Kasumi-1 (cell line): ENCODE measurements around the gene APC2.
"Not testable (repeated sequence)": the region's sequence is repeated elsewhere in the genome, so short reads cannot be mapped to it uniquely, and the experiment has no call there.

Experiments
- DNase-seq, 2 experiments: peaks; one replicate each; lab custom pipeline; 2025; lab: John Stamatoyannopoulos, UW

APC2 gene

DNA sequence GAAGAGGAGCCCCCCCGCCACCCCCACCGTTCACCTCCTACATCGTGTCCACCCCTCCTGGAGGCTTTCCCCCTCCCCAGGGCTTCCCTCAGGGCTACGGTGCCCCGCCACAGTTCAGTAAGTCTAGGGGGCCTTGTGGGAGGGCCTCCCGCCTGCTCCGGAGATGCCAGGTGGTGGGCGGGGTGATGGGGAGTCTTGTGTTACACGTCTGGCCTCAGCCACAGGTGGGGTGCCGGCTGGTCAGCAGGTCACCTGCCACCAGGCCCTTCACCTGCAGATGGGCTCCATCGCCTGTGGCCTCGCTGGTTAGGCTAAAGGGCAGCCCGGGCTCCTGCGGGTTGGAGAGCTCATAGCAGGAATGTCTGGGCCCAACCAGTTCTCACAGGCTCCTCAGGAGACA, 19.7 kb upstream of the APC2 start:
- DNase-seq: no peak

DNA sequence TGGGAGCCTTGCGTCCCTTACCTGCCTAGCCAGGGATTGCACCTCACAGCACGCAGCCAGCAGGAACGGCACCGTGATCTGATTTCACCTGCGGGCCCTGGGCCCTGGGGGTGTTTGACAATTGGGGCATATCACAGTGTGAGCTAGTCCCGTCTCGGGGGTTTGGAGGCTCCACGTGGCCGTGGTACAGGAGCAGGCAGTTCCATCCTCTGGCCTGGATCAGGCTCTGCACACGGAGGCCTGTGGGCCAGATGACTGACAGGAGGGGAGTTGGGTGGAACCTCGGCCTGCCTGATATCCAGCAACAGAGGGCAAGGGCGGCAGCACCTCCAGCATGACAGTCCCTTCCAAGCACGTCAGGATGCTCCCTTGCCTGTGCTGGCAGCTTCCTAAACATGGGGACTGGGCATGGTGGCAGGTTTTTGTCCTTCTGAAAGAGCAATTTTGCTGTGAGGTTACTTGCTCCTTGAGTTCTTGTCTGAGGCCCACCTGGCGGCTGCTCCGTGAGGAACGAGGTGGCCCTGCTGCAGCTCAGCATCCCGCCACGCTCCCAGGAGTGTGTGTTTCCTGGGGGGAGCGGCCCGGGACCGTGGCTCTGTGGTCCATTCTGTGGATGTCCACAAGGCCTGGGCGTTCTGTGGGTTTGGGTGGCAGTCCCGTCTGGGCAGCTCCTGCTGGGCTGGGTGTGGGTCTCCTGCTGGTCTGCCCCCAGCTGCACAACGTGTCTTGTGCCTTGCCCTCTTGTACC, 18.0 kb upstream of the APC2 start:
- no peak for DNase-seq

DNA sequence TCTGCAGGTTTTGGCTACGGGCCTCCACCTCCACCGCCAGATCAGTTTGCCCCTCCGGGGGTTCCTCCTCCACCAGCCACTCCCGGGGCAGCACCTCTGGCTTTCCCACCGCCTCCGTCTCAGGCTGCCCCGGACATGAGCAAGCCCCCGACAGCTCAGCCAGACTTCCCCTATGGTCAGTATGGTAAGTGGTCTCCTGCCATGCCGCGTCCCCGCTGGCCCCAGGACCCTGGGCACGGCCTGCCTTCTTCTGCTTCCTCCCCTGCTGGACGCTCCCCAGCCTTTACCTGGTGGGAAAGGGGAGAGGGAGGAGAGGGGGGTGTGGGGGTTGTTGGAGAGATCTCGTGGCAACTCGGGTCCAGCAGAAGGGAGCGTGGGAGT, 17.4 kb upstream of the APC2 start:
- no peak for DNase-seq

DNA sequence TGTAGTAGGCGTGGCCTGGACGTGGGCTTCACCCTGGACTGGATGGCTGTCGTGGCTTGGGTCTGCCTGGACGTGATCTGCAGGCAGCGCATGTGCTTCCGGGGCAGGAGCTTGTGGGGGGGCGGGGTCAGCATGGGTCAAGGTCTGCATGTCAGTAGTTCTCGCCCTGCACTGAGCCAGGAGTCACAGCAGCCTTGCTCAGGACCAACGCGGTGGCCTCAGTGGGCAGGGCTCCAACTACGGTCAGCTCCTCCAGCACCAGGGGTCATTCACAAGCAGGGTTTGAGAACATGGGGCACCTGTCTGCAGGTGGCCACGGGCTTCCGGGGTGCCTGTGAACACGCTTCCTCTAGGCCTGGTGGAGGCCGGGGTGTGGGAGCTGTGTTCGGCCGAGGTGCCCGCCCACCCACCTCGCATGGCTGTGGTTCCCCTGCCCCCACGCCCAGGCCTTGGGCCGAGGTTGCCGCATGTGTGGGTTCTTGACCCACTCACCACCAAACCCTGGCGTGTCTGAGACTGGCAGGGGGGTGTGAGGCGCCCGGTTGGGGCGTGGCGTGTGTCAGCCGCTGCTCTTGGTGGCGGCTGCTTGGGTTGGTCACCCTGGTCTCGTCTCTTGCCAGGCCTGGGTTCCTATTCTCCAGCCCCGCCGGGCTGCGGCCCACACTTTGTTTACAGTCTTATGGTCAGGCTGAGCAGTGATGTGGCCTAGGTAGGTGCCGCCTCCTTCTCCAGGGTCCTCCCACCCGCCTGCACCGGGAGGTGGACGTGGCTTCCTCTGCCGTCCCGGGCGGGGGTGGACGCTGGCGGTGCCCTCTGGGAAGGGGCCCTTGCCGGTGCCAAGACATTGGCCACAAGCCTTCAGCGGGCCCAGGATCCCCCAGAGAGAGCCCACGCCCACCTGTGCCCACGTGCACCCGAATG, 16.5 kb upstream of the APC2 start:
- no peak for DNase-seq

DNA sequence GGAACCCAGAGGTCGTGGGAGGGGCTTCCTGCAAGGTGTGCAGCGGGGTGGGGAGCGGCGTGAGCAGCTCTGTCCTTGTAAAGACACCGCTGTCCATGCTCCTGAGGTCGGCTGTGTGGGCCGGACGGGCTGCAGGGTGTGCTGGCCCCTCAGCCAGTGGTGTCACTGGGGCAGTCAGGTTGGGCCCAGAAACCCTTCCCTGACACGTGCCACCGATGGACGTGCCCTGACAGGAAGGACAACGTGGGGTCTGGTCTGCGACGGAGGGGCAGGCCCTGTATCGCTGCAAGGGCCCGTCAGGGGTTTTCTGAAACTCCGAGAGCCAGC, 15.9 kb upstream of the APC2 start:
- DNase-seq: no peak

DNA sequence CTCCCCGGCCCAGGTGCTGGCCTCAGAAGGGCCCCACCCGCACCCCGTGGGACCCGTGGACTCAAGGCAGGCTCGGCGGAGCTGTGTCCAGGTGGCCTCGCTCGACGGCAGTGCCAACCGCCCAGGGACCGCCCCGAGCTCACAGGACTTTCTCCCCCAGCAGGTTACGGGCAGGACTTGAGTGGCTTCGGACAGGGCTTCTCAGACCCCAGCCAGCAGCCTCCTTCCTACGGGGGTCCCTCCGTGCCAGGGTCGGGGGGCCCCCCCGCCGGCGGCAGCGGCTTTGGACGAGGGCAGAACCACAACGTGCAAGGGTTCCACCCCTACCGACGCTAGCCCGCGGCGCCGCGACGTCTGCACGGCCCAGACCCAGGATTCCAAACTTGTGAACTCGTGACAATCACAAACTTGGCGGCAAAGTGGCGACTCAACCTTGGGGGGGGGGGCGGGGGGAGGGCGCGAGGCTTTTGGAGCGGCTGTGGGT, 15.3 kb upstream of the APC2 start:
- no peak for DNase-seq

DNA sequence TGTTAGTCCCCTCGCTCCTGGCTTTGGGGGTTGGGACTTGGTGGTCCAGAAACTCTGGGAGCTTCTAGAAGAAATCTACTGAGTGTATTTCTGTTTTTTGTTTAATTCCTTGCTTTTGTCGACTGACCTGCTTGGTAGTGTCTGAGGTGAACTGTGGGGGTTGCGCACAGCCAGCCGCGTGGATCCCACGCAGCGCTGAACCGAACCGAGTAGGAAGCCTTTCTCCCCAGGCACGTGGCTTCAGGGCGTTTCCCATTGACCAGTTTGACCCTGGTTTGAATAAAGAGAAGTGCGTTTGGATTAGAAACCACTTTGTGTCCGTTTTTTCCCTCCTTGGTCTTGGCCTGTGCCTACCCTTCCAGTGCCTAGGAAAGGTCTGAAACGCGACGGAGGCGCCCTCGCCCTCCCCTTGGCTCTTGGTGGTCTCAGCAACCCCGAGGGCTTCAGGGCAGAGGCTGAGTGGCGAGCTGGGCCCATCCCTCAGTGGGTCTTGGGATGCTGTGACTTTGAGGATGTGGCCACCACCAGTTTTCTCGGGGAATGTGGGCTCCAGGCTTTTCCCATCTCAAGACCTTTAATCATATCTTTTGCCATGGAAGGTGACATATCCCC, 14.4 kb upstream of the APC2 start:
- DNase-seq: no peak

DNA sequence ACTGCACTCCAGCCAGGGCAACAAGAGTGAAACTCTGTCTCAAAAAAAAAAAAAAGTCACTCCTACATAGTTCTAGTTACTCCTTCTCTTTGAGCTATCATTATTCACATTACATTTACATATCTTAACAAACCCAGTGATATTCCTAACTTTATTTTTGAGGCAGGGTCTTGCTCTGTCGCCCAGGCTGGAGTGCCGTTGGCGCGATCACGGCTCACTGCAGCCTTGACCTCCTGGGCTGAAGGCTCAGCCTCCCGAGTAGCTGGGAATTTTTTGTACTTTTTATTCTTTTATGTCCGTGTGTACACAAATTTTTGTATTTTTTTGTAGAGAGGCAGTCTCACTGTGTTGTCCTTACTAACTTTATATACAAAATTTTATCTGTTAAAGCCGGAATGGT, 12.3 kb upstream of the APC2 start:
- DNase-seq: no peak

DNA sequence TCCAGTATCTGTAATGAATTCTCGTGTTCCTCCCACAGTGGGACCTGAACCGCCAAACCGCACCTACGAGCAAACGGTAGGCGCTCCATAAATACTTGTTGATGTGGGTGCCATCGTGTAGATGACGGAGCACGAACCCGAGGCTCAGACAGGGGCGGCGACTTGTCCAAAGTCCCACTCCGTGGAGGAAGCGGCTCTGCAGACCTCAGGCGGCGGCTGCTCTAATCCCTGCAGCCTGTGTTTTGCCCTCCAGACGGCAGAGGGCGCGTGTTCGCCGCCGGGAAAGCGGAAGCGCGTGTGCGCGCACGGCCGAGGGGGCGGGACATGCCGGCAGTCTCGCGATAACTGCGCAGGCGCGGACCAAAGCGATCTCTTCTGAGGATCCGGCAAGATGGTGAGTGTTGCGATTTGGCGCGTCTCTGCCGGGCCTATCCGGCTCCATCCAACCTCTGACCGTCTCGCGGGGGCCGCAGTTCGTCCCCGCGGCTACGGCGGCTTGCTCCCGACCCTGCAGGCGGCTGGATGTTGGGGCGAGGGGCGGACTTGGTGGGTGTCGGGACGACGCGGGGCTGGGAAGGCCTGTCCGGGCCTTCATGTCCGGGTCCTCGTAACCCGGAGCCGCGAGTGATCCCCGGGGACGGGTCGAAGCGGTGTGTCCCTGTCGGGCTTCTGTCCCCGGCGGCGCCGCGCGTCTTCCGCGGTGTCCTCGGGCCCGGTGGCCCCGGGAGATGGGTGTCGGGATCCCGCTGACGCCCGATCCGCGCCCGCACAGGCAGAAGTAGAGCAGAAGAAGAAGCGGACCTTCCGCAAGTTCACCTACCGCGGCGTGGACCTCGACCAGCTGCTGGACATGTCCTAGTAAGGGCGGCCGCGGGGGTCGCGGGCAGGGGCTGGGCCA, 11.6 kb upstream of the APC2 start, which contains the start of gene RPS15:
Gene RPS15 (plus strand): TSS at position 362 of the 898 bp plus-strand sequence. CDS start 30 bp downstream, at position 392.
- peak; percentile 87 to 91 for DNase-seq

DNA sequence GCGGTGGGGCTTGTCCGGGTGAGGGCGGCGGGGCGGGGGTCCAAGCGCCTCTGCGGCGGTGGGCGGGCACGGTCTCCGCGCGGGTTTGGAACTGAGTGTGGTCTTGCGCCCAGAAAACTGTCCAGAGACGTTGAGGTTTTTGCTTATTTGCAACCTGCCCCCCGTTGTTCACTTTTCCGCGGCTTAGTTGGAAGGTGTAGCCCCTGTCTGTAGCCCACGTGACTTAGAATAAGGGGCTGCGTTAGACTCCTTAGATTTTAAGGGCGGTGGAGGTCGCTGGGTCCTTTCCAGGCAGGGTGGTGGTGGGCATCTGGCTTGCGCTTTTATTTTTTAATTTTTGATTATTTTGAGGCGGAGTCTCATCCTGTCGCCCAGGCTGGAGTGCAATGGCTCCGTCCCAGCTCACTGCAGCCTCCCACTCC, 11.0 kb upstream of the APC2 start:
- DNase-seq: no peak

DNA sequence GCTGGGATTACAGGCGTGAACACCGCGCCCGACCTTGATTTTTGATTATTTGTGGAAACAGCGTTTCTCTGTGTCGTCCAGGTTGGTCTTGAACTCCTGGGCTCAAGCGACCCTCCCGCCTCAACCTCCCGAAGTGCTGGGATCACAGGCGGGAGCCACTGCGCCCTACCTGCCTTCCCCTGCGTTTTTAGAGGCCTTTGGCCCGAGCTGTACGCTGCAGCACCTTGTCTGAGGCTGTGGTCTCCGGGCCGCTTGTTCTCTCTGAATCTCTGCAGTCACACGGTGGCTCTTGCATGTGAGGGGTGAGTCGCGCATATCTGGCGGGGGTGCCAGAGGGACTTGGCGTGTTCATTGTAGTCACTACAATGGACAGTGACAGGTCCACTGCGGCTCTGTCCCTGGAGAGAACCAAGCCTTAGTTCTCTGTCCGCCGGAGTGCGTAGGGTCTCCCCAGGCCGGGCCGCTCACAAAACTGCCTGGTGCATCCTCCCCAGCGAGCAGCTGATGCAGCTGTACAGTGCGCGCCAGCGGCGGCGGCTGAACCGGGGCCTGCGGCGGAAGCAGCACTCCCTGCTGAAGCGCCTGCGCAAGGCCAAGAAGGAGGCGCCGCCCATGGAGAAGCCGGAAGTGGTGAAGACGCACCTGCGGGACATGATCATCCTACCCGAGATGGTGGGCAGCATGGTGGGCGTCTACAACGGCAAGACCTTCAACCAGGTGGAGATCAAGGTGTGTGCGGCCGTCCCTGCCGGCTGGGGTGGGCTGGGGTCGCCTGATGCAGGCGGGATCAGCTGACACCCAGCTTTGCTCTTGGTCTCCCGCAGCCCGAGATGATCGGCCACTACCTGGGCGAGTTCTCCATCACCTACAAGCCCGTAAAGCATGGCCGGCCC, 10.2 kb upstream of the APC2 start:
- DNase-seq: not testable (repeated sequence)

DNA sequence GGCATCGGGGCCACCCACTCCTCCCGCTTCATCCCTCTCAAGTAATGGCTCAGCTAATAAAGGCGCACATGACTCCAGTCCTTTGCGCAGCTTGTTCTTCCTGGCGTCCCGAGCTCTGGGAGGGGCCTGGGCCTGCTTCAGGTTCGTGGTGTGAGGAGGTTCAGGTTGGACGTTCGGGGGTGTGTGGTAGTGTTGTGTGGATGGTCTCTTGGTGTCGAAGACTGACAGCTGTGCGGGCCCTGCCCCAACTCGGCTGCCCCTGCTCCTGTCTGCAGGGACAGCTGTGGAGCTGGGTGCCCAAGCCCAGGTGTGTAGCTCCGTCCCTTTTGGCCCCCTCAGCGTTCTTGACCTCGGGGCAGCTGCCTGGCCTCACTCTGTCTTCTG, 9.5 kb upstream of the APC2 start:
- DNase-seq: no peak

DNA sequence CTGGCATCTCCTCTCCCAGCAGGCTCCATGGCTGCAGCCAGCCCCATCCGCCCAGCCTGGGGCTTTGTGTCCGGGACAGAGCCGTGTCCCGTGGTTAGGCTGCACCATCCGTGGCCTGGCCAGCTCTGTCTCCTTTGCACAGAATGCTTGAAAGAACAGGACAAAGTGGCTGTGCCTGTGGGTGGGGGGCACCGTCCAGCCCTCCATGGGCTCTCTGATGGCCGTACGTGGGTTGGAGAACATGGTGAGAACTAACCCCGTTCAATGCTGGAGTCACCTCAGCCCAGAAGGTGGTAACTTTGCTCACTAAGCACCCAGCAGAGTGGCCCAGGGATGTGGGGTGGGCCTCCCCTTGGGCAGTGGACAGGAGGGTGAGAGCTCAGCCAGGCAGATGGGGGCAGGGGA, 8.9 kb upstream of the APC2 start:
- no peak for DNase-seq

DNA sequence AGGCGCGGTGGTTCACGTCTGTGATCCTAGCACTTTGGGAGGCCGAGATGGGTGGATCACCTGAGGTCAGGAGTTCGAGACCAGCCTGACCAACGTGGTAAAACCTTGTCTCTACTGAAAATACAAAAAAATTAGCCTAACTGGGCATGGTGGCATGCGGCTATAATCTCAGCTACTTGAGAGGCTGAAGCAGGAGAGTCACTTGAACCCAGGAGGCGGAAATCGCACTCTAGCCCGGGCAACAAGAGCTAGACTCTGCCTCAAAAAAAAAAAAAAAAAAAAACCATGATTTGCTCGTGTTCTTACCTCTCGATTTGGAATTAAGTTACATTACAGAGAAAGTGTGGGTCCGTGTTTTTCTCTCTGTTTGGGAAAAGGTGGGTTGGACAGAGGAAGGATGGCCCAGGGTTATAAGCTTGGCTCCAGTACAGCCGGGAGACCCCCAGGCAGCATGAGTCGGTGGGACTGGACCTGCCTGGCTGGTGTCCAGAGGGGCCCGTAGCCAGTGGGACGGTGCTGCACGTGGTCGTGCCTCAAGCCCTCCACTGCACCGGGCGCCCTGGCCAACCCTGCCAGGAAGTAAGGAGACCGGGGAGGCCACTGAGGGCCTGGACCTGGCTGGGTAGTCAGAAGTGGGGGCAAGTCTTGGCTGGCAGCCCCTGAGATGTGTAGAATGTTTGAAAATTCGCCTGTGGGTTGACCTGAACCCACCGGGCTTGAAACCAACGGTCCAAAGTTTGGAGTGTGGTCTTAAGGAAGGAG, 8.1 kb upstream of the APC2 start:
- no peak for DNase-seq

DNA sequence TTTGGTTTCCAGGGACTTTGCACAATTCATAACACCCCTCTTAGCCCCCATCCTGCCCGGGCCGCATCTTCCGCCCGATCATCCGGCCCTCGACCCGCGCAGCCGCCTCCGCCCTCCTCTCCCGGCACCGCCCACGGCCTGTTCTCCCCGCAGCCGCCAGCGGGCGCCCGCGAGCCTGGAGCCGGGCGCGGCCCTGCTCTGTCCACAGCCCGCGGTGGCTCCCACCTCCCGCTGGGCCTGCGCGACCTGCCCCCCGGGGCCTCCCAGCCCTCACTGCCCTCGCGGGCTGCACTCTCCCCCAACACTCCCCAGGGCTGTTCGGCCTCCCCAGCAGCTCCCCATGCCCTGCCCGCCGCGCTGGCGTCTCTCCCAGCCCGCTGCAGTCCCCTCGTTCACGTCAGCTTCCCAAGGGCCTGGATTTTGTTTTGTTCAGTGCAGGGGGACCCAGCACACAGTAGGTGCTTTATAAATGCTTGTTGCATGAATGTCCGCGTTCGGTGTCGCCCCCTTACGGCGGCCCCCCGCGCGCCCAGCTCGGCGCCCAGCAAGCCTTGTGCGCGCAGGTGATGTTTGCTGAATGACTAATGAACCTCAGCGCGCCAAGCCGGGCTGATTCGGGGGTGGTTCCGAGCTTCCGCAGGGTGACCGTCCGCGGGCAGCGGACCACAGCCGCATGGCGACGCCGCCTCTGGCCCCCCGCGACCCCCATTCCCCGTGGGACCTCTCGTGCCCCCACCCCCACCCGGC, 4.6 kb upstream of the APC2 start:
- DNase-seq: peak; percentile 59 to 65

DNA sequence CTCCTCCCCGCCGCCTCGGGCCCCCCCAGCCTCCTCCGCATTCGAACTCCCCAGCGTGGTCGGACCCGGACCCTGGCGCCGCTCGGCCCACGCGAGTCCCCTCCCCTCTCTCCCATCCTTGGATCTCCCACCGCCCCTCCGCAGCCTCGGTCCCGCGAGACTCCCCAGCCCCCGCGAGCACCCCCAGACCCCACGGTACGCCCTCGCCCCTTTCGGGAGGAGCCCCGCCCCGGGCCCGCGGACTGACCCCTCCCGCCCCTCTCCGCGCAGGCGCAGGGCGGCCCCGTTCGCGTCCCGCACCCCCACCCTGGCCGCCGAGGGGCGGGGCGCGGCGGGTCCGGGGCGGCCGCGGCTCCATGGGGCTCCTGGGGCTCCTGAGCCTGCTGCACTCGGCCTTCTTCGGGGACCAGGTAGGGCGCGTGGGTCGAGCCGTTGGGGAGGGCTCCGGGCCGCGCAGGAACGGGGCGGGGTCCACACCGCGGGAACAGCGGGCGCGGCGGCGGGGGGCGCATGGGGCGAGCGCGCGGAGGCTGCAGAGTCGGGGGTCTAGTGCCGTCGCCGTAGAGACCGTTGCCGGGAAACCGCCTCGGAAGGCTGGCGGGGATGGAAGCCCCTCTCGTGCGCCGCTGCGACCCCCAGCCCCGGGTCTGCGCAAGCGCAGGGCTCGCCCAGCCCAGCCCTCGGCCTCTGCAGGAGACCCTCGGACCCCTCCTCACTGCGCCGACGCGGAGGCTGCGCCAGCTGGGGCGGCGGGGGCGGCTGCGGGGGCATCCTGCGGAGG, 3.8 kb upstream of the APC2 start:
- no peak for DNase-seq

DNA sequence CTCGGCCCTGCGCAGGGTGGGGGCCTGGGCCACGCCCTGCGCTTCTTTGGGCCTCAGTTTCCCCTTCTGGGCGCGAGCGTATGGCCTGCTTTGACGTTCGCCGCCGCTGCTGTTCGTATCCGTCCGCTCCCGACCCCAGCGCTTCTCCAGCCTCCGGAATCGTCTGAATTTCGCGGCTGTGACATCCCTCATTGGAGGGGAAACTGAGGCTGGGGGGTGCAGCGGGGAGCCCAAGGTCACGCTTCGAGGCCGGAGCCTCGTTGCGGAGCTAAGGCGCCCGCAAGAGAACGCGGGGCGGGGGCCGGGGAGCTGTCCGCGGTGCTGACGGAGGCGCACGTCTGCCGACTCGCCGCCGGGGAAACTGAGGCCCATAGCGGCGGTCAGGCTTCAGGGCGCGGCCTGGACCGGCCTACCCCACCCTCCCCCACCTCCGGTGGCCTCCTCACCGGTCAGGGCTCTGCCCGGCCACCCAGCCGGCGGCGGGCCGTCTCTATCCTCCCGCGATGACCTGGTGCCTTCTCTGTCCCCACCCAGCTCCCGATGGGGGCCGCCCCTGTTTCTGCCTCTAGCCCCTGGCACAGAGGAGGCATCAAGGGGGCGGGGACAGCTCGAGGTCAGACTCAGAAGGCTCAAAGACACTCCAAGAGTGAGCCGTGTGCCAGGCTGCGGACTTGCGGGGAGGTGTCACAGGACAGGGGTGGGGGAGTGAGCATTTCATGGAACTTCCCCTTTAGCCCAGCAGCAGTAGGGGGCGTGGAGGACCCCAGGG, 3.0 kb upstream of the APC2 start:
- DNase-seq: no peak

DNA sequence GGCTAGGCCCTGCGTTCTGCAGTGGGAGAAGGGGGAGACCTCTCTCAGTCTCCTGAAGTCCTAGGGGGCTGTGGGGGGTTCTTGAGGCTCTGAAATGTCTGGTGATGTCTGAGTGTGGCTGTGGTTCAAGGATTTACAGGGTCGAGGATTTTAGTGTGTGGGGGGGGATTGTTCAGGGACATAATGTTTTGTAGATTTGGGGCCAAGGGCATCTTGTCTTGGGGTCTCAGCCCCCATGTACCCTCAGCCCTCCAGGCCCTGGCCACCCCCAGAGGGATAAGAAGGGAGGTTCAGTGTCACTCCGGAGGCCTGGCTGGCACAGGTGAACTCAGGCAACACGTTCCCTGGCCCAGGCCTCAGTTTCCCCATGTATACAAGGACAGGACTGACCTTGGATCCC, 2.4 kb upstream of the APC2 start:
- no peak for DNase-seq
